WTC11 (cell line): ENCODE results near the gene SOCS1. TPM values are rescaled to one million over a fixed set of nuclear protein-coding genes. Genes with fewer than 3 reads are reported as not detected.

Experiments used
- ARID4B ChIP-seq: sonication (generic); formaldehyde crosslinking; IDR thresholded peaks from 2 replicates; pipeline ENCODE4 v1.8.0; 2023; ENCODE audit warnings: missing genetic modification reagents, mild to moderate bottlenecking, borderline replicate concordance
- ATF6 ChIP-seq: sonication (generic); formaldehyde crosslinking; IDR thresholded peaks from 2 replicates; pipeline ENCODE4 v1.8.1; 2023; ENCODE audit warnings: mild to moderate bottlenecking, missing genetic modification reagents
- CBFB ChIP-seq: sonication (generic); formaldehyde crosslinking; IDR thresholded peaks from 2 replicates; pipeline ENCODE4 v1.8.1; 2022; ENCODE audit warnings: mild to moderate bottlenecking, low read depth, missing genetic modification reagents
- CDX4 ChIP-seq: fragments of 250-450 bp; sonication (Bioruptor Pico); IDR thresholded peaks from 2 replicates; pipeline ENCODE4 v1.9.0; 2021; ENCODE audit warnings: moderate library complexity, mild to moderate bottlenecking, inconsistent platforms, borderline replicate concordance
- CTCF ChIP-seq: fragments of 200-600 bp; IDR thresholded peaks from 2 replicates; pipeline ENCODE4 v1.8.0; 2022; ENCODE audit warnings: antibody characterized with exemption
- ELF4 ChIP-seq: sonication (generic); formaldehyde crosslinking; IDR thresholded peaks from 2 replicates; pipeline ENCODE4 v1.8.1; 2022; ENCODE audit warnings: low read depth, mild to moderate bottlenecking, moderate library complexity, missing genetic modification reagents
- EMX1 ChIP-seq: fragments of 250-450 bp; sonication (Bioruptor Pico); IDR thresholded peaks from 2 replicates; pipeline ENCODE4 v1.8.0; 2021; ENCODE audit warnings: mild to moderate bottlenecking
- ERG ChIP-seq: fragments of 250-450 bp; sonication (Bioruptor Pico); IDR thresholded peaks from 2 replicates; pipeline ENCODE4 v1.8.0; 2021; ENCODE audit warnings: mild to moderate bottlenecking
- FOXK1 ChIP-seq: sonication (generic); formaldehyde crosslinking; IDR thresholded peaks from 2 replicates; pipeline ENCODE4 v1.8.0; 2022; ENCODE audit warnings: mild to moderate bottlenecking, moderate library complexity, missing genetic modification reagents
- GABPB1 ChIP-seq: sonication (generic); formaldehyde crosslinking; IDR thresholded peaks from 2 replicates; pipeline ENCODE4 v1.8.1; 2023; ENCODE audit warnings: mild to moderate bottlenecking, missing genetic modification reagents
- HMGXB4 ChIP-seq: sonication (generic); formaldehyde crosslinking; IDR thresholded peaks from 2 replicates; pipeline ENCODE4 v1.8.1; 2023; ENCODE audit warnings: mild to moderate bottlenecking, moderate library complexity, missing genetic modification reagents
- MAX ChIP-seq: sonication (generic); formaldehyde crosslinking; IDR thresholded peaks from 2 replicates; pipeline ENCODE4 v1.8.0; 2022; ENCODE audit warnings: mild to moderate bottlenecking, missing genetic modification reagents
- NR1H2 ChIP-seq: sonication (generic); formaldehyde crosslinking; IDR thresholded peaks from 2 replicates; pipeline ENCODE4 v1.9.0; 2021; ENCODE audit warnings: mild to moderate bottlenecking, moderate library complexity, missing genetic modification reagents
- NR2C2 ChIP-seq: sonication (generic); formaldehyde crosslinking; IDR thresholded peaks from 2 replicates; pipeline ENCODE4 v1.8.0; 2022; ENCODE audit warnings: mild to moderate bottlenecking, missing genetic modification reagents
- PRDM15 ChIP-seq: sonication (generic); formaldehyde crosslinking; IDR thresholded peaks from 2 replicates; pipeline ENCODE4 v1.8.0; 2022; ENCODE audit warnings: missing genetic modification reagents
- PRRX2 ChIP-seq: fragments of 250-450 bp; sonication (Bioruptor Pico); IDR thresholded peaks from 2 replicates; pipeline ENCODE4 v1.8.0; 2021; ENCODE audit warnings: mild to moderate bottlenecking
- TEAD4 ChIP-seq: sonication (generic); formaldehyde crosslinking; IDR thresholded peaks from 2 replicates; pipeline ENCODE4 v1.8.0; 2022; ENCODE audit warnings: mild to moderate bottlenecking, missing genetic modification reagents
- TP53 ChIP-seq: sonication (generic); formaldehyde crosslinking; IDR thresholded peaks from 2 replicates; pipeline ENCODE4 v1.8.1; 2023; ENCODE audit warnings: mild to moderate bottlenecking, missing genetic modification reagents
- ZNF219 ChIP-seq: sonication (generic); formaldehyde crosslinking; IDR thresholded peaks from 2 replicates; pipeline ENCODE4 v1.8.0; 2023; ENCODE audit warnings: missing genetic modification reagents, mild to moderate bottlenecking, borderline replicate concordance
- ZNF263 ChIP-seq: sonication (generic); formaldehyde crosslinking; IDR thresholded peaks from 2 replicates; pipeline ENCODE4 v1.8.1; 2022; ENCODE audit warnings: low read depth, mild to moderate bottlenecking, moderate library complexity, missing genetic modification reagents
- total RNA-seq: library from RNA; stranded (reverse); gene quantifications from 3 replicates; pipeline ENCODE4 v1.2.3, GENCODE V29; 2021

The SOCS1 gene
- total RNA-seq, 1 experiment from 2014 or later: 62.3 TPM

GRCh38 chr16:11254913-11255736 is 879 bp downstream of the SOCS1 start (continued):
- TF ChIP-seq PRDM15 (CRISPR knock-in tag) (no peak), CBFB (CRISPR knock-in tag) (no peak), ERG (CRISPR knock-in tag) (no peak), ARID4B (CRISPR knock-in tag) (peak; percentile 53; the same call in 1 of the 2 replicates), HMGXB4 (CRISPR knock-in tag) (no peak), MAX (CRISPR knock-in tag) (peak; percentile 59; the same call in 1 of the 2 replicates), NR1H2 (no peak), EMX1 (CRISPR knock-in tag) (no peak), GABPB1 (no peak; the same call in 1 of the 2 replicates), CDX4 (no peak), ELF4 (CRISPR knock-in tag) (0 out of 2 replicates have a peak, but pooled peaks have one; percentile 40), ZNF263 (CRISPR knock-in tag) (no peak; the same call in 1 of the 2 replicates), NR2C2 (CRISPR knock-in tag) (peak; percentile 47; the same call in 1 of the 2 replicates), TEAD4 (CRISPR knock-in tag) (peak; percentile 51; the same call in 1 of the 2 replicates), PRRX2 (CRISPR knock-in tag) (no peak), FOXK1 (CRISPR knock-in tag) (no peak; the same call in 1 of the 2 replicates), CTCF (no peak), ATF6 (CRISPR knock-in tag) (no peak), TP53 (CRISPR knock-in tag) (no peak), ZNF219 (CRISPR knock-in tag) (0 out of 2 replicates have a peak, but pooled peaks have one; percentile 9)
